ENCODE data around the gene DPM2. TPM values are rescaled to one million over a fixed set of nuclear protein-coding genes. Genes with fewer than 3 reads are reported as not detected.

Gene DPM2
- total RNA-seq, 1 donor from 2014 or later = 36.8 TPM

GRCh38 chr9:127965953-127966352 is 28.3 kb upstream of the DPM2 start:
- H3K9me3 Mint-ChIP-seq = no peaks in the 10 kb centered on the region
- peak overlapping the region; percentile 98 for H3K27ac Mint-ChIP-seq
- H3K4me3 Mint-ChIP-seq = peak overlapping the region; percentile 46

GRCh38 chr9:127963359-127964064 is 25.9 kb upstream of the DPM2 start:
- TF ChIP-seq CTCF (IDR thresholded peaks at IDR 0.05; ENCODE audit: unreplicated experiment) = no peak
- no peak overlapping the region for H3K4me3 Mint-ChIP-seq
- no peak for DNase-seq (ENCODE audit: low spot score in 2 of 2, unreplicated experiment in 2 of 2)
- H3K4me1 Mint-ChIP-seq = peaks cover 68% of the 10 kb centered on the region
- no peaks in the 10 kb centered on the region for H3K27me3 Mint-ChIP-seq (ENCODE audit: low read depth)
- peaks cover 7% of the 10 kb centered on the region for H3K36me3 Mint-ChIP-seq
- H3K27ac Mint-ChIP-seq = peak overlapping the region; percentile 98
- H3K9me3 Mint-ChIP-seq = peaks cover 3% of the 10 kb centered on the region

More at GRCh38 chr9:127965953-127966352, 28.3 kb upstream of the DPM2 start:
- Mint-ChIP-seq H3K27me3 (ENCODE audit: low read depth) (no peaks in the 10 kb centered on the region), H3K36me3 (peaks cover 4% of the 10 kb centered on the region), H3K4me1 (peaks cover 80% of the 10 kb centered on the region)
- TF ChIP-seq CTCF (IDR thresholded peaks at IDR 0.05; ENCODE audit: unreplicated experiment) = no peak
- DNase-seq (ENCODE audit: low spot score in 2 of 2, unreplicated experiment in 2 of 2) = no peak

- H3K9me3 Mint-ChIP-seq = peaks cover 5% of the 10 kb centered on the region
- peaks cover 8% of the 10 kb centered on the region for H3K36me3 Mint-ChIP-seq
- no peak overlapping the region for H3K4me3 Mint-ChIP-seq
- TF ChIP-seq CTCF (IDR thresholded peaks at IDR 0.05; ENCODE audit: unreplicated experiment) = no peak
- H3K27ac Mint-ChIP-seq = peak overlapping the region; percentile 98
- peaks cover 63% of the 10 kb centered on the region for H3K4me1 Mint-ChIP-seq
- H3K27me3 Mint-ChIP-seq (ENCODE audit: low read depth) = no peaks in the 10 kb centered on the region
- DNase-seq (ENCODE audit: low spot score in 2 of 2, unreplicated experiment in 2 of 2) = no peak
Measured at GRCh38 chr9:127963041-127963358, 25.3 kb upstream of the DPM2 start.

- Mint-ChIP-seq H3K36me3 (peaks cover 11% of the 10 kb centered on the region), H3K27me3 (ENCODE audit: low read depth) (no peaks in the 10 kb centered on the region), H3K4me3 (no peak overlapping the region), H3K4me1 (peaks cover 56% of the 10 kb centered on the region), H3K27ac (peak overlapping the region; percentile 50), H3K9me3 (peaks cover 7% of the 10 kb centered on the region)
- DNase-seq (ENCODE audit: low spot score in 2 of 2, unreplicated experiment in 2 of 2) = no peak
- TF ChIP-seq CTCF (IDR thresholded peaks at IDR 0.05; ENCODE audit: unreplicated experiment) = no peak
Measured at GRCh38 chr9:127962278-127962677, 24.6 kb upstream of the DPM2 start.

GRCh38 chr9:127961613-127962155 is 24.0 kb upstream of the DPM2 start:
- H3K27me3 Mint-ChIP-seq (ENCODE audit: low read depth) = no peaks in the 10 kb centered on the region
- H3K4me1 Mint-ChIP-seq = peaks cover 50% of the 10 kb centered on the region
- peaks cover 11% of the 10 kb centered on the region for H3K36me3 Mint-ChIP-seq
- no peak overlapping the region for H3K4me3 Mint-ChIP-seq
- TF ChIP-seq CTCF (IDR thresholded peaks at IDR 0.05; ENCODE audit: unreplicated experiment) = no peak
- peak overlapping the region; percentile 34 for H3K27ac Mint-ChIP-seq
- no peak for DNase-seq (ENCODE audit: low spot score in 2 of 2, unreplicated experiment in 2 of 2)
- H3K9me3 Mint-ChIP-seq = peaks cover 7% of the 10 kb centered on the region
